Nephron progenitor cell (in vitro differentiated cells): ENCODE measurements around the gene TDRD7.

ENCODE experiments used
- DNase-seq: peaks from one replicate; pipeline ENCODE4 v3.0.0; 2021
- H3K27ac Mint-ChIP-seq: 2 replicates; pipeline ENCODE4 v1.8.0; 2021; ENCODE audit warnings: mild to moderate bottlenecking, moderate library complexity, mixed read lengths
- H3K27me3 Mint-ChIP-seq: 2 replicates; pipeline ENCODE4 v1.8.0; 2021; ENCODE audit warnings: mild to moderate bottlenecking, low read depth, mixed read lengths; ENCODE audit not compliant: poor library complexity
- H3K36me3 Mint-ChIP-seq: 2 replicates; pipeline ENCODE4 v1.8.0; 2021; ENCODE audit warnings: low read depth, mixed read lengths
- H3K4me1 Mint-ChIP-seq: 2 replicates; pipeline ENCODE4 v1.8.0; 2021; ENCODE audit warnings: mixed read lengths
- H3K4me3 Mint-ChIP-seq: 2 replicates; pipeline ENCODE4 v1.8.0; 2021; ENCODE audit warnings: mild to moderate bottlenecking, moderate library complexity, mixed read lengths
- H3K9me3 Mint-ChIP-seq: 2 replicates; pipeline ENCODE4 v1.8.0; 2021; ENCODE audit warnings: mild to moderate bottlenecking, moderate library complexity, mixed read lengths
- CTCF ChIP-seq: fragments of 200-600 bp; sonication (generic); IDR thresholded peaks from 2 replicates; pipeline ENCODE4 v1.5.0; 2021; ENCODE audit warnings: antibody characterized with exemption

The TDRD7 gene

GRCh38 chr9:97398999-97399758 is 12.7 kb upstream of the TDRD7 start:
- TF ChIP-seq CTCF = peak; percentile 95
- peaks cover 8% of the 10 kb centered on the region for H3K4me1 Mint-ChIP-seq
- no peaks in the 10 kb centered on the region for H3K36me3 Mint-ChIP-seq
- DNase-seq = peak; percentile 82
- H3K9me3 Mint-ChIP-seq = peaks cover 11% of the 10 kb centered on the region
- H3K27me3 Mint-ChIP-seq = peaks cover 8% of the 10 kb centered on the region
- no peak overlapping the region for H3K27ac Mint-ChIP-seq
- H3K4me3 Mint-ChIP-seq = no peak overlapping the region

DNA sequence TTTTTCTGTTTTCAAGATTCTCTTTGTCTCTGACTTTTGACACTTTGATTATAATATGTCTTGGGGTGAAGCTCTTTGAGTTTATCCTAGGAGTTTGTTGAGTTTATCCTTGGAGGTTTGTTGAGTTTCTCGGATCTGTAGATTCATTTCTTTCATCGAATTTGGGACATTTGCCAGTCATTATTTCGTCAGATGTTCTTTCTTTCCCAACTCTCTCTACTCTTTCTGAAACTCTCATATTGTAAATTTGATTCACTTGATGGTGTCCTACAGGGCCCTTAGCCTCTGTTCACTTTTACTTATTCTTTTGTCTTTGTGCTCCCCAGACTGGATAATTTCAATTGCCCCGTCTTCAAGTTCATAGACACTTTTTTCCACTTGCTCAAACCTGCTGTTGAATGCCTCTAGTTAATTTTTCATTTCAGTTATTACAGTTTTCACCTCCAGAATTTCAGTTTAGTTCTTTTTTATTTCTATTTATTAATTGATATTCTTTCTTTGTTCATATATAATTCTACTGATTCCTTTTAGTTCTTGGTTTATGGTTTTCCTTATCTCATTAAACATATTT is 8.1 kb upstream of the TDRD7 start:
- no peak for TF ChIP-seq CTCF
- peaks cover 25% of the 10 kb centered on the region for H3K27me3 Mint-ChIP-seq

GRCh38 chr9:97405551-97405950 is 6.3 kb upstream of the TDRD7 start:
- Mint-ChIP-seq H3K36me3 (no peaks in the 10 kb centered on the region), H3K27me3 (peaks cover 38% of the 10 kb centered on the region), H3K9me3 (peaks cover 34% of the 10 kb centered on the region), H3K27ac (no peak overlapping the region), H3K4me1 (no peaks in the 10 kb centered on the region), H3K4me3 (no peak overlapping the region)
- no peak for DNase-seq
- TF ChIP-seq CTCF = no peak

More for the DNA sequence above, 8.1 kb upstream of the TDRD7 start:
- no peak for DNase-seq
- Mint-ChIP-seq H3K4me3 (no peak overlapping the region), H3K36me3 (no peaks in the 10 kb centered on the region), H3K9me3 (peaks cover 26% of the 10 kb centered on the region), H3K27ac (no peak overlapping the region), H3K4me1 (no peaks in the 10 kb centered on the region)

- peaks cover 47% of the 10 kb centered on the region for H3K27me3 Mint-ChIP-seq
- H3K36me3 Mint-ChIP-seq = no peaks in the 10 kb centered on the region
- H3K4me1 Mint-ChIP-seq = no peaks in the 10 kb centered on the region
- peaks cover 39% of the 10 kb centered on the region for H3K9me3 Mint-ChIP-seq
- TF ChIP-seq CTCF = no peak
- no peak overlapping the region for H3K27ac Mint-ChIP-seq
- DNase-seq = no peak
- H3K4me3 Mint-ChIP-seq = no peak overlapping the region
These were observed 5.2 kb upstream of the TDRD7 start for GRCh38 chr9:97406620-97407177.

DNA sequence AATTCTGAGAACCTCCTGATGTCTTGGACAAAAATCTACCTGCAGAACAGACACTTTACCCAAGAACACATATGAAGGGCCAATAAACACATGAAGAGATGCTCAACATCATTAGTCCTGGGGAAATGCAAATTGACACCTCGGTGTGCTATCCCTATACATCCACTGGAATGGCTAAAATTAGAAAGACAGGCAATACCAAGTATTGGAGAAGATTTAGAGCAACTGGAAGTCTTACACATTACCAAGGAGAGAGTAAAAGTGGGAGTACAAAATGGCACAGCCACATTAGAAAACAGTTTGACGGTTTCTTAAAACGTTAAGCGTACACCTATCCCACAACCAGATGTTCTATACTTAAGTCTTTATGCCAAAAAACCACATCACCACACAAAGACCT is 3.3 kb upstream of the TDRD7 start:
- peaks cover 5% of the 10 kb centered on the region for H3K4me1 Mint-ChIP-seq
- no peaks in the 10 kb centered on the region for H3K36me3 Mint-ChIP-seq
- H3K9me3 Mint-ChIP-seq = peaks cover 34% of the 10 kb centered on the region
- peaks cover 57% of the 10 kb centered on the region for H3K27me3 Mint-ChIP-seq
- no peak overlapping the region for H3K4me3 Mint-ChIP-seq
- no peak overlapping the region for H3K27ac Mint-ChIP-seq
- no peak for TF ChIP-seq CTCF
- DNase-seq = no peak
